GM18870 (cell line): ENCODE measurements around the gene ATP1B1.

Source experiments
- ATAC-seq: cut with Tn5 transposase; IDR thresholded peaks from one replicate; pipeline ENCODE4 v1.9.1; 2021; ENCODE audit warnings: moderate library complexity; ENCODE audit not compliant: unreplicated experiment

The ATP1B1 gene

DNA sequence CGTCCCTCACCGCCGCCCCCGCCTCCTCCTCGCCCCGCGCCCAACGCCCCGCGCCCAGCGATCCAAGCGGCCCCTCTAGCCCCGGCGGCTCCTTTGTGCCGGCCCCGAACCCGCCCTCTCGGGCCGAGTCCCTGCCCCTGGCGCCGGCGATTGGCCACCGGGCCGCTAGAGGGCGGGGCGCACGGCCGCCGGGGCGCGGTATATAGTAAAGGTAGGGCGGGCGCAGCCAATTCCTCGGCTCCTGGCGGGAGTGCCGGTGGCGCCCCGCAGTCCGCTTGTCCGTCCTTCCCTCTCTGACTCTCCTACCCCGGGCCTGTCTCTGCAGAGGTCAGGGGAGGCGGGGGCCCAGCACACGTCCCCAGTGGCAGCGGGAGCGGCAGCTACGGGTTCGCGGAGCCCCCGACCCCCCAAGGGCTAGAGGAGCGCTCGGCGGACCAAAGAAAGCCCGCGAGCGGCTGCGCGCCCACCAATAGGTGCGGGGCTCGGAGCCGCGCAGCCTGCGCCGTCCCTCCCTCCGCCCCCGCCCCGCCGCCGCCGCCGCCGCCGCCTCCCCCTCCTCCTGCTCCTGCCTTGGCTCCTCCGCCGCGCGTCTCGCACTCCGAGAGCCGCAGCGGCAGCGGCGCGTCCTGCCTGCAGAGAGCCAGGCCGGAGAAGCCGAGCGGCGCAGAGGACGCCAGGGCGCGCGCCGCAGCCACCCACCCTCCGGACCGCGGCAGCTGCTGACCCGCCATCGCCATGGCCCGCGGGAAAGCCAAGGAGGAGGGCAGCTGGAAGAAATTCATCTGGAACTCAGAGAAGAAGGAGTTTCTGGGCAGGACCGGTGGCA is at the start of gene ATP1B1:
TSS of gene ATP1B1 (plus strand) at position 596 of the 826 bp plus-strand sequence. CDS start at position 736, 140 bp downstream.
- ATAC-seq = peak; percentile 68

GRCh38 chr1:169059421-169059820 is 47.1 kb upstream of the ATP1B1 start:
- no peak for ATAC-seq

- ATAC-seq = no peak
These were observed 46.3 kb upstream of the ATP1B1 start for GRCh38 chr1:169060043-169060722.

- no peak for ATAC-seq
These were observed 45.4 kb upstream of the ATP1B1 start for GRCh38 chr1:169060919-169061639.

DNA sequence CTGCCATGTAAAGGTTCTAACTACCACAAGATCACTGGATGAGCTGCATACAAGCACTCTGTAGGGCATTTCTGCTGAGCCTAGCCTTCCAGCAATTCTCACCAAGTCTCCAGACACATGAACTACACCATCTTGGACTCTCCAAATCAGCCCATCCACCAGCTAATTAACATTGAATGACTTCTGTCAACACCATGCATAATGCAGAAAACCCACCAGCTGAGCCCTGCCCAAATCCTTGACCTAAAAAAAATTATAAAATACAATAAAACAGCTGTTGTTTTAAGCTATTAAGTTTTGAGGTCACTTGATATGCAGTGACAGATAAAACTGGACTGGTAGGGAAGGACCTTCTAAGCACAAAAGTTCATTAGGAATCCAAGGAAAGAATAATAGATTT is 44.3 kb upstream of the ATP1B1 start:
- ATAC-seq = no peak

DNA sequence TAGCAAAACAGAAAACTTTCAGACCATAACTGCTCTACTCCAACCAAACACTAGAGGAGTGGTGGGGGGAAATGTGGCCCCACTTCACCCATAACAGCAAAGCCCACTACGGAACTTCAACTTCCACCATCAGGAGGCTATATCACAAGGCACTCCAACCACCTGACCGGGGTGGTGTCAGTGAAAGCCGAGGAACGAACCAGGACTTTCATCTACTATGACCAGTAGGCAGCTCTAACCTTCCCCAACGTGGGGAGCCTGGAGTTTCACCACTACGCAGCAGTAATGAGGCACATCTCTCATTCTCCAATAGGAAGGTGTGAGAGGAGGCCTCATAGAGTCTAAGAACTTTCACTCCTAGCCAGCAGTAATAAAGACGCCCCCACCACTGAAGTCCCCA is 42.4 kb upstream of the ATP1B1 start:
- ATAC-seq = no peak

DNA sequence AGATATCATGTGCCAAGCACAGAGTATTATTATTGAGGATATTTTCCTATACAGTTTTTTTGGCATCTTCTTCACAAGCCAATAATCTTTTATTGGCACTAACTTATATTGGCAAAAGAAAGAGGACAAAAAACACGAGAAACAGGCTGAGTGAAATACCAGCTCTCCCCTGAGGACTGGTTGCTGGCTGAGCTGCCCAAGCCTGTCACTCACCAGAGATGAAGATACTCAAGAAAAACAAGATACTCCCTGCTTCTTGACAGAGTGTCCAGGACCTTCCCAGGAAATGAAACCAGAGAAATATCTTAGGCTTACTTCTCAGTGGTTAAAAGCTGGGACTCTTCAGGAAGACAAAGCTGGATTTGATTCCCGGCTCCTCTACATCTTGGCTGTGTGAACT is 35.9 kb upstream of the ATP1B1 start:
- ATAC-seq = no peak

DNA sequence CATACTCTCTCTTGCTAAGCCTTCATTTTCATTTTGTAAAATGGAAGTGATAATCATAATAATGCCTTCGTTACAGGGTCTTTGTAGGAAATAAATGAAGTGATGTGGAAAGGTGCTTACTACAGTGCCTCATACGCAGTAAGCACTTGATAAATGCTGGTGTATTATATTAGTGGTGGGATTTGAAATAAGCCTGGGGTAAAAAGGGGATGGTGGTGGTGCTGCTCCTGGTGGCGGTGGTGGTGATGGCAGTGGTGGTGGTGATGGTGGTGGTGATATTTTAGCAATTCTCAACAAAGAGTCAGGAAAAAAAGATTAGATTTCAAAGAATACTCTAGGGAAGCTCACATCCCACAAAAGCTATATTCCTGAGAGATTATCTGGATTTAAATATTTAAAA is 35.5 kb upstream of the ATP1B1 start:
- no peak for ATAC-seq

- ATAC-seq = no peak
These were observed 33.4 kb upstream of the ATP1B1 start for GRCh38 chr1:169072945-169073725.

GRCh38 chr1:169078163-169078883 is 28.2 kb upstream of the ATP1B1 start:
- no peak for ATAC-seq

DNA sequence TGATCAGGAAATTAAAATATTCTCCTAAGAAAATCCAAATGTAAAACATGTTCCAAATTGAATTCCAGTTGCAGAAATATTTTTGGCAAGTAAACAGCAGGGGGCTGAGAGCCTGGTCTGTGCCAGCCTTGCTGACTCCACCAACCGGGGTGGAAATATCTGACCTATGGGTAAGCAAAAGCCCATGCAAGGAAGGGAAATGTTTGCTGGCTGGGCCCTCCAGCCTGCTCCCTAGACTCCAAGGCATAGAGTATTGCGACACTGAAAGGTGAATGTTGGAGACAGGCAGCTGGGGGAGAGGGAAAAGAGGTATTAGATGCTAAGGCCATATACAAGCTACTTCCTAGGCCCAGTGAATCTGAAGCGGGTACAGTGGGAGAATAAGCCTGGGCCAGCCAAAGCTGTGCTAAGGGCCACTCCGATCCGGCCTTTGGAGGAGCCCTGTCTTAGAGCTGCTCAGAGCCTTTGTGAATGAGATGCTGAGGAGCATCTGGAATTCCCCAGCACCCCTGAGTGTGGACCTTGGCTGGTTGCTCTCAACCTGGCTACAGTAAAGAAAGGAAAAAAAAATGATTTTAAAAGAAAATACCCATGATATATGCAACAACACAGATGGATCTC is 24.9 kb upstream of the ATP1B1 start:
- ATAC-seq = no peak

DNA sequence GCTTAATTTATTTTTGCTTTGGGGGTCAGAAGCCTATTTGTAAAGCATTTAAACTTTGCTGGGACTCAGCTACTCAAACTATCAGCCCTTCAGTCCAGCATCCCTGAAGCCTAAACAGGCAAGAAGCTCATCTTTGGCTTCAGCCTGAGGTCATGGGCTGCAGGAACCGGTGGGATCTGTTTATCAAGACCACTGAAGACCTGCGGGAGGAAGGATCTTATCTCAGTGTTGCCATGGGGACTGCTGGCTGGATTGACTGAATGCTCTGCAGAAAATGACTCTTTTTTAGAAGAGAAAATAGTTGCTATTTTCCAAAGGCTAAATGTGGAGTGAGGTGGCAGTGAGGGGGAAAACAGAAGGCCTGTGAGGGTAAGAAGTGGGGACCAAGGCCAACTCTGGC is 20.6 kb upstream of the ATP1B1 start:
- ATAC-seq = no peak

DNA sequence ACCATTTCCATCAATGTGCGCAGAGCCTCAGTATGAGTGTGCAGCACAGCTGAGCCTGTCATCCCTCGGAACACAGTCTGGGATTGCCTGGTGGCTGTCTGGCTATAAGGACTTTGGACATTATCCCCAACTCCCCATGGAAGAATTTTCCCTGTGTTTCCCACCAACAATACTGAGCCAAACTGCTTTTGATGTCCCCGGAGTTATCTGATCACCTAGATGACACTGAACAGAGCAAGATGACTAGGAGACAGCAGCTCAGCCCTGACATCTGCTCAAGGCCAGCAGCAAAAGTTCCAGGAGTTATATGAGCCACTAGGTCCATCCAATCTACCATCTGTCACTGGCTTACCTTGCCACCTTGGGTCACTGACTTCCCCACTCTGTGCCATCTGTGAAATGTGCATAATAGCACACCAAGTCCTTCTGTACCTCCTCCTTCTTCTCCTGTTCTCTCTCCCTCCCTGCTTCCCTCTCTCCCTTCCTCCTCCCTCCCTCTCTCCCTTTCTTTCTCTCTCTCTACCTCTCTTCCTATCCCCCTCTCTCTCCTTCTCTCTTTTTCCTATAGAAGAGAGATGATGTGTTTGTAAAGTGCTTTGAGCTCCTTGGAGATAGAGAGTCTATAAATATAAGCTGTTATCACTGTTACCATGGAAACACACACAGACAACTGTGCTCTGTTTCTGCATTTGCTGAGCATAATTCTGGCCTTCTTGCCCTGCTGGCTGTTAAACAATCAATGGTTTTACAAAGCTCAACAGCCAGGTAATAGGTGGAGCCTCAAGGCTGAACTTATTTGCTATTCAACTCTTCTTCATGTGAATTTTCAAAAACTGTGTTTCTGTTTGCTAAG is 19.7 kb upstream of the ATP1B1 start:
- no peak for ATAC-seq

- ATAC-seq = no peak
These were observed 18.6 kb upstream of the ATP1B1 start for GRCh38 chr1:169087876-169088275.

DNA sequence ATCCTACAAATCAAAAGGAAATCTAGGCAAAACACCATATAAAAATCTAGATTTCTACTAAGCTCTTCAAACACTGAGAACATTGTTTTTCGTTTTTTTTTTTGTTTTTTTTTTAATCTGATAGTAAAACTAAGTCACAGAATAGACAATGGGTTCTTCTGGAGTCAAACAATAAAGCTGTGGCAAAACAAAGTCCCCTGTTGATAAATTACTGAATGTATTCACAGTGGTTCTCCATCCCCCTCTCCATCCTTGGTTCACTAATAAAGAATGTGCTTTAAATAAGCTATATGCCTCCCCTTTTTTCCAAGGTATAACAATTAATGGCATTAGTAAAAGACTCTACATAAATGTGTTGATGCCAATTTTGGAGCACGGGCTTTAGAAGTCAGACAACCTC is 16.7 kb upstream of the ATP1B1 start:
- no peak for ATAC-seq

DNA sequence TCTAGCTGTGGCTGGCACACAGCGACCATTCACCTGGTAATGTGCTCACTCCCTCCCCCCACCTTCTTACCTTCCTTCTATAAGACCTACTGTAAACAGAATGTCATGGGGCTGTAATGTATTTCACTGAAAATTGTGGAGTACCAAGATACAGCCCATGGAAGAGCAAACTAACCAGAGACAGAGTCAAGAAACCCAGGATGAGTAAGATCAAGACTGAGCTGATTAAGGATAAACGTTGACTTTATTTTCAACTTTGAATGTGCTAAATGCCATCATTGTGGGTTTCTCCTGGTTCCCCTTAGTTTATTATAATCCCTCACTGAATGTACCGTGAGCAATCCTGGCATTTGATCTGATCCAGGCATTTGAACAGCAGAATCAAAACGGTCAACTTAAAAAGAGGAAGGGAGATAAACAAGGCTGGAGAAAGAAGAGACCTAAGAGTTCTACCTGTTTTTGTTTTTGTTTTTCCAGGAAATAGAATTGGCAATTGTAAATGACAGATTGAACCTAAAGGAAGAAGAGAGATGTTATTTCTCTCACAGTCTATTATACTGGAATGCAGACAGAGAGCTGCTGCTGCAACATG is 16.1 kb upstream of the ATP1B1 start:
- ATAC-seq = no peak

- ATAC-seq = peak; percentile 23
These were observed 15.6 kb upstream of the ATP1B1 start for GRCh38 chr1:169090900-169091311.

DNA sequence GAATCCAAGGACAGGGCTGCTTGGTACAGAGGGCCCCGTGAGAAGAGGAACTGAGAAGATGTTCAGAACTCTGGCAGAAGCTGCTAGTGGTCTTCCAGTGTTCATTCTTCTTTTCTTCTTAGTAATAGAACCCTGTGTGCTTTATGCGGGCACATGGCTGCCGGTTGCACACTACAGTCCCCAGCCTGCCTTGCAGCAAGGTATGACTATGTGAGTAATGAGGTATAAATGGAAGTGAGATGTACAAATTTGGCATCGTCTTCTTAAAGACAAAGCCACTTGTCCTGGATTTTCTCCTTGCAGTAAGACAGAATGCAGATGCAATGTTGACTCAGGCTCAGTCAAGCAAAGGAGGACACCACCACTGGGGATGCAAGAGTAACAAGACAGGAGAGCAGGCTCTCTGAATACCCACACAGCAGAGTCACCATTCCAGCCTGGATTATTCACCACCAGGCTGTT is 15.0 kb upstream of the ATP1B1 start:
- ATAC-seq = peak; percentile 74
